ENCODE measurements around the gene JCAD.
"Not testable (repeated sequence)": the region's sequence is repeated elsewhere in the genome, so short reads cannot be mapped to it uniquely, and the experiment has no call there.

JCAD gene

GRCh38 chr10:30026578-30026977, 32.8 kb downstream of the JCAD start:
- DNase-seq (ENCODE audit: low spot score): no peak

DNA sequence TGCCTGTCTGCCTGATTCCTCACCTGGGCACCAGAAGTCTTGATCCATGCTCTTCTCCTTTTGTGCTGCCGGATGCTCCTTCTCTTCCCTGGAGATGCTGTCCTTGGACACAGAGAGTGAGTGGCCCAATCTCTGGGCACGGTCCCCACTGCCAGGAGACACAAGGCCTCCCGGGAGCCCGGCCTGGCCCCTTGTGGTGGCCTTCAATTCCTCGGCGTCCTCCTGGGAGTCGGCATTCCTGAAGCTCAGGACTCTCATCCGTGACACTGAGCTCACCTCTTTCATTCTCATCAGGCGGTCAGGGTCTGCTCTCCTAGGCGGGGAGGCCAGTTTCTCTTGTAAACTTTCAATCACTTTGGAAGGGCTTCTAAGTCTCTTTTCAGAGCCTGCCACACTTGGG, 33.3 kb downstream of the JCAD start:
- no peak for DNase-seq (ENCODE audit: low spot score)

- DNase-seq (ENCODE audit: low spot score): not testable (repeated sequence)
Observed at GRCh38 chr10:30025428-30025827, 34.0 kb downstream of the JCAD start.

GRCh38 chr10:30022590-30022989, 36.8 kb downstream of the JCAD start:
- no peak for DNase-seq (ENCODE audit: low spot score)

DNA sequence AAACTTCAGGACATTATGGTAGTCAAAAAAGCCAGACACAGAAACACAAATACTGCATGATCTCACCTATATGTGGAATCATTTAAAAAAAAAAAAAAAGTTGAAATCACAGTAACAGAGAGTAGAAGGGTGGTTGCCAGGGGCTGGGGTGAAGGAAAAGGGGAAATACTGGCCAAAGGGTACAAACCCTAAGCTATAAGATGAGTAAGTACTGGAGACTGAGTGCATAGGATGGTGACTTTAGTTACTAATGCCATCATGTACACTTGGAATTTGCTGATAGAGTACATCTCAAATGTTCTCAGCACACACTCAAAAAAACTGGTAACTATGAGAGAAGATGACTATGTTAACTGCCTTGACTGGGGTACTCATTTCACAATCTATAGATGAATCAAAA, 39.9 kb downstream of the JCAD start:
- DNase-seq (ENCODE audit: low spot score): no peak

- no peak for DNase-seq (ENCODE audit: low spot score)
Observed at GRCh38 chr10:30018496-30018895, 40.9 kb downstream of the JCAD start.

GRCh38 chr10:30017966-30018365, 41.4 kb downstream of the JCAD start:
- no peak for DNase-seq (ENCODE audit: low spot score)

- no peak for DNase-seq (ENCODE audit: low spot score)
Observed at GRCh38 chr10:30017556-30017955, 41.8 kb downstream of the JCAD start.

- no peak for DNase-seq (ENCODE audit: low spot score)
Observed at GRCh38 chr10:30014511-30014910, 44.9 kb downstream of the JCAD start.

DNA sequence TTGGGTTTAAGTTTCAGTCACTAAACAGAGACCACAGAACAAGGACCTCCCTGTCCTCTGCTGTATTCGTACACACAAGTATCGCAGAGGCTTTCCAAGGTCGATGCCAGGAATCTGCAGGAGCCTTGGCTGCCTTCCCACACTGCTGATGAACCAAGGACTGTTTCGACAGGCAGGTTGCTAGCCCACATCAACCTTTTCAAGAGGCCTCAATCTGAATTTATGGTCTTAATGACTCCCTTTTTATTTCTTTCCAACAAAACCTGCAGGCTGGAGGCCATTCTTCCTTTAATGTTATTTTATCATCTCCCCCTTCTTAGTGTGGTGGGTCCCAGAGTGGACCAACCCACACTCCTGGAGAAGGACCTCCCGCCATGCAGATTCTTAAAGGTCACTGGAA, 45.6 kb downstream of the JCAD start:
- no peak for DNase-seq (ENCODE audit: low spot score)

DNA sequence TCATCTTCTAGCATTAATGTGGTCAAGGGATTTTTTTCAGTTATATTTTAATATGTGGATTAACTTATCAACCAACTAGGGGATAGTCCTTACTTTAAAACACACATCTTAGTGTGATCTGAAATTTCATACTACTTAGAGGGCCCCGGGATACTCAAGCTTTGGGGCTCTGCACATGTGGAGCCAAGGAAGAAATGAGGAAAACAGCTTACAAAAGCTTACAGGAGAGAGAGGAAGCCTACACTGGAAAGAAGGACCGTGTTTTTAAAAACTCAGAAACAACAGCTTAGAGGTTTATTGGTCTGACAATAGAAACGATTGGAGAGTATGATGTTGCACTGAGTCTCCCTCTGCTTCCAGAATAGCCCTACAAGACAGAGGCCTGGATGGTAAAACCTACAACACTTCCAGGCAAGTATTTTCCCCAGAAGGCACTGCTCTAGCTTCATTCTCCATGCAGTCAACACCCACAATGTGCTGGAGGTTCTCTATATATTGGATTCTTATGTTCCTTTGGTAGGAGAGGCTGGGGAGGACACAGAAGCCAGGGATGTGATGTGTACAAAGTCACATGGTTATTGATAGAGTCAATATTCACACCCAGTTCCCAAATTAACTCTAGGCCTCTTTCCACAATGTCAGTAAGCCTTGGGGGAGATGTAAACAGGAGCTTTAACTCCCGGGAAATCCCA, 47.3 kb downstream of the JCAD start:
- DNase-seq (ENCODE audit: low spot score): no peak

GRCh38 chr10:30011396-30011795, 48.0 kb downstream of the JCAD start:
- DNase-seq (ENCODE audit: low spot score): no peak

DNA sequence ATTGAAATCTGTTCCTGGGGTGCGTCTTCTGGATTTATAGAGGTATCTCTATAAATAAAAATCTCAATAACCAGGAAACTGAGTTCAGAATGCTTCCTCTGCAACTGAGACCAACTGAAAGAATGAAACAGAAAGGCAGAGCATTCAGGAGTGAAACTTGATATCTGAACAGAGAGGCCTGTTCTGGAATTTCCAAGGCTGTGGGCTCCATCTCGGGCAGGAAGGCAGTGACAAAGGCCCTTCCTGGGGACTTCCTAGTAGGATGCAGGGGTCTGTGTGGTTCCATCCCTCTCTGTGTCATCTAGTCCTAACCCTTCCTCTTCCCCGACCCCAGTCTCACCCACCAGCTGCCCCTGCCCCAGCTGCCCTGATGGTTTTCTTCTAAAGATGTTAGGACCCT, 52.0 kb downstream of the JCAD start:
- DNase-seq (ENCODE audit: low spot score): no peak

- DNase-seq (ENCODE audit: low spot score): no peak
Observed at GRCh38 chr10:30006410-30006809, 53.0 kb downstream of the JCAD start.

- not testable (repeated sequence) for DNase-seq (ENCODE audit: low spot score)
Observed at GRCh38 chr10:30005116-30005515, 54.3 kb downstream of the JCAD start.

DNA sequence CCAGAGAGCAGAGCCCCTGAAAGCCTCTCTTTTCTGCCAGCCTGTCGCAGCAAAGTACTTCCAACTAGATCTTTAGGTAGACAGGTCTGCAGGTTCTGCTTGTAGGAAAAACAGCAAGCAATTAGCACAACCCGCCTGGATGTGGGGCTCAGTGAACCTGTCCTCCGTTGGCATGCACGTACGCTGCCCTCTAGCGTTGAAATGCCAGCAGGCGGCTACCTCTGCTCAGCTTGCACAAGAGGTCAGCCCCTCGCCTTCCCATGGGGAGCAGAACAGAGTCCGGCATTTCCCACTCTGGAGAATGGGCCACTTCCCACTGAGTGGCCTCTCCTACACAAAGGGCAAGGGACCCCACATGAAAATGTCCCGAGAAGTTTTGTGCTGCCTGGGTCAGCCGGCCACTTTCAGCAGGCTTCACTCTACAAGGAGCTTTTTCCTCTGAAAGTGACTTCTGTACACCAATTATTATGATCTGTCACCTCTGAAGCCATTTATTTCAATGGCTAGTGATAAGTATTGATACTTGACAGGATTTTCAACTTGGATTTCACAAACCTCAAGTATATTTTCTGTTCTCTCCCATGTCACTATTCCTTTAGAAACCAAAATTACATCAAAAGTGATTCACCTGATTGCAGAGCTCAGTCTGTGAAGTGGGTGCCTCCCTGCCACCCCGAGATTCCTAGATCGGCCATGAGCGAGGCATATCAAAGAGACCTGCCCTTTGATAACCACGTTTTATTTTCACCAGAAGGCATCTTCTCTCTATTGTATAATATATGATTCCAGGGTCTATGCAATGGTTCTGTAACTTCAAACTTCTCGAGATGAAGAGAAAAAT, 56.7 kb downstream of the JCAD start:
- peak; percentile 86 for DNase-seq (ENCODE audit: low spot score)

GRCh38 chr10:30000802-30001571, 58.4 kb downstream of the JCAD start:
- peak; percentile 82 for DNase-seq (ENCODE audit: low spot score)

DNA sequence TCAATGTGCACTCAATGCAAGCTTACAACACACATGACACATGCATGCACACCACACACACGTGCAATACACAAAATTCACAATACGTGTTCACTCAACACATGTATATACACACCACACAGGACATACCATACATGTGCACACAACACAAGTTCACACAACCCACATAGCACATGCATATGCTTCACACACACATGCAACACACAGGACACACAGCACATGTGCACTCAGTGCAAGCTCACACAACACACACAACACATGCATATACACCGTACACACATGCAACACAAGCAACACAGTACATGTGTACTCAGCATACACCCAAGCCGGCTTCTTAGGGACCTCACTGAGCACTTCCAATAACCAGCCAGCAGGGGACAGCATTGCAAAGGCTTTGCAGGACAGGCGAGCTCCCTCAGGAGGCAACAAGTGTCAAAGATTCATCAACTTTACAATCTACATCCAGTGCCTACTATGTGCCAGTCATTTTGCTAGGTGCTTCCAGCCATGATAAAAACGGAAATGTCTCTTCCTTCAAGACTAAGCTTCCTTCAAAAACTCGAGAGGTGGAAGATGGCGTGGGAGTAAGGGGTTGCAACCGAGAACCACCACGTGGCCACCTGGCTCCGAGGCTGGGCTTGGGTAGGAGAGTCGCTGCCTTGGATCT, 61.1 kb downstream of the JCAD start:
- peak; percentile 84 for DNase-seq (ENCODE audit: low spot score)

- DNase-seq (ENCODE audit: low spot score): no peak
Observed at GRCh38 chr10:29994811-29995210, 64.6 kb downstream of the JCAD start.

DNA sequence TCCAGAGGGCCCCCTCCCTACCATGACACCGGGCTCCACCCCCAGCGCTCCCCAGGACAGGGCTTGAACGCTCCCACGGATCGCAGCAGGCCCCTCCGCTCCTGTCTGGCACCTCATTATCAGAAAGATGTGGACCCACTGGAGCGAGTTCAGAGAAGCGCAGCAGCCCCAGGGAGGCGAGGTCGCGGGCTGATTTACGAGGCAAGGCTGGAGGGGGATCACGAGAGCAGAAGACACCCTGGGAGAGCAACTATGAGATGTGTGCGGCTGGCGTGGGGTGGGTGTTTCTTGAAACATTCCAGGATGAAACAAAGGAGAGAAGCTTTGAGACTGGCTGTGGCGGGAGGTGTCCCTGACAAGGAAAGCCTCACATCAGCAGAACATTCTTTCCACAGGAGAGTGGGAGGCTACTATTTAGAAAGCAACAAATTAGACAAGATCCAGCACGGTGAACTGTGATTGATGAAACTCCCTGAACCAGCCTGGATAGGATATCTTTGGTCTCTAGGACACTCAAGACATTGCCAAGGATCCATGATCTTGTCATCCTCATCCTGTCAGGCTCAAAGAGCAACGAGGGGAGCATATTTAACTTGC, 66.0 kb downstream of the JCAD start:
- no peak for DNase-seq (ENCODE audit: low spot score)

GRCh38 chr10:29992914-29993313, 66.5 kb downstream of the JCAD start:
- no peak for DNase-seq (ENCODE audit: low spot score)

- no peak for DNase-seq (ENCODE audit: low spot score)
Observed at GRCh38 chr10:29991382-29991781, 68.0 kb downstream of the JCAD start.

All from AG20443 (cell line).